ENCODE data around the gene TTBK2. TPM values are rescaled to one million over a fixed set of nuclear protein-coding genes. Genes with fewer than 3 reads are reported as not detected.
A peak's percentile ranks its signal among the peaks of the same experiment; 100 is the strongest.

The TTBK2 gene
- total RNA-seq, 1 donor: 15.2 TPM

GRCh38 chr15:42843699-42844098 lies 76.9 kb downstream of the TTBK2 start:
- H3K27ac ChIP-seq (ENCODE audit: low read depth, low read length): no peak overlapping the region
- H4K20me1 ChIP-seq (ENCODE audit: insufficient read depth, low read length): no peaks in the 10 kb centered on the region
- H3K27me3 ChIP-seq (ENCODE audit: insufficient read depth, low read length): no peaks in the 10 kb centered on the region
- DNase-seq (ENCODE audit: insufficient read length, low spot score, missing footprints): no peak
- H2AFZ ChIP-seq (ENCODE audit: low read length): no peak overlapping the region
- no peak overlapping the region for H3K4me3 ChIP-seq (ENCODE audit: insufficient read depth, low read length)
- H3K9me3 ChIP-seq (ENCODE audit: low read depth, low read length): no peaks in the 10 kb centered on the region
- no peak overlapping the region for H3K4me2 ChIP-seq (ENCODE audit: insufficient read depth, low read length)
- TF ChIP-seq CTCF (IDR thresholded peaks at IDR 0.05; ENCODE audit: extremely low read depth, low read depth, low read length): no peak
- no peaks in the 10 kb centered on the region for H3K36me3 ChIP-seq (ENCODE audit: insufficient read depth, low read length)
- no peaks in the 10 kb centered on the region for H3K79me2 ChIP-seq (ENCODE audit: insufficient read depth, low read length)
- H3K4me1 ChIP-seq (ENCODE audit: insufficient read depth, low read length): no peaks in the 10 kb centered on the region

GRCh38 chr15:42836251-42836650 lies 84.3 kb downstream of the TTBK2 start:
- Histone ChIP-seq H3K79me2 (ENCODE audit: insufficient read depth, low read length) (no peaks in the 10 kb centered on the region), H3K36me3 (ENCODE audit: insufficient read depth, low read length) (no peaks in the 10 kb centered on the region), H3K27ac (ENCODE audit: low read depth, low read length) (no peak overlapping the region), H3K27me3 (ENCODE audit: insufficient read depth, low read length) (no peaks in the 10 kb centered on the region), H4K20me1 (ENCODE audit: insufficient read depth, low read length) (no peaks in the 10 kb centered on the region), H2AFZ (ENCODE audit: low read length) (no peak overlapping the region), H3K4me1 (ENCODE audit: insufficient read depth, low read length) (peaks cover 5% of the 10 kb centered on the region), H3K4me3 (ENCODE audit: insufficient read depth, low read length) (no peak overlapping the region), H3K4me2 (ENCODE audit: insufficient read depth, low read length) (no peak overlapping the region), H3K9me3 (ENCODE audit: low read depth, low read length) (no peaks in the 10 kb centered on the region)
- no peak for TF ChIP-seq CTCF (IDR thresholded peaks at IDR 0.05; ENCODE audit: extremely low read depth, low read depth, low read length)
- no peak for DNase-seq (ENCODE audit: insufficient read length, low spot score, missing footprints)

- Histone ChIP-seq H4K20me1 (ENCODE audit: insufficient read depth, low read length) (no peaks in the 10 kb centered on the region), H3K4me2 (ENCODE audit: insufficient read depth, low read length) (no peak overlapping the region), H3K4me3 (ENCODE audit: insufficient read depth, low read length) (no peak overlapping the region), H2AFZ (ENCODE audit: low read length) (no peak overlapping the region), H3K79me2 (ENCODE audit: insufficient read depth, low read length) (no peaks in the 10 kb centered on the region), H3K36me3 (ENCODE audit: insufficient read depth, low read length) (no peaks in the 10 kb centered on the region), H3K4me1 (ENCODE audit: insufficient read depth, low read length) (peaks cover 5% of the 10 kb centered on the region), H3K27me3 (ENCODE audit: insufficient read depth, low read length) (no peaks in the 10 kb centered on the region), H3K27ac (ENCODE audit: low read depth, low read length) (peak overlapping the region; percentile 31), H3K9me3 (ENCODE audit: low read depth, low read length) (no peaks in the 10 kb centered on the region)
- TF ChIP-seq CTCF (IDR thresholded peaks at IDR 0.05; ENCODE audit: extremely low read depth, low read depth, low read length): no peak
- peak; percentile 84 for DNase-seq (ENCODE audit: insufficient read length, low spot score, missing footprints)
Observed at GRCh38 chr15:42832576-42832975, 88.0 kb downstream of the TTBK2 start.

- Histone ChIP-seq H3K4me2 (ENCODE audit: insufficient read depth, low read length) (no peak overlapping the region), H3K4me3 (ENCODE audit: insufficient read depth, low read length) (no peak overlapping the region), H2AFZ (ENCODE audit: low read length) (no peak overlapping the region), H3K9me3 (ENCODE audit: low read depth, low read length) (no peaks in the 10 kb centered on the region), H3K27ac (ENCODE audit: low read depth, low read length) (no peak overlapping the region), H3K27me3 (ENCODE audit: insufficient read depth, low read length) (no peaks in the 10 kb centered on the region), H3K79me2 (ENCODE audit: insufficient read depth, low read length) (no peaks in the 10 kb centered on the region), H3K4me1 (ENCODE audit: insufficient read depth, low read length) (no peaks in the 10 kb centered on the region), H4K20me1 (ENCODE audit: insufficient read depth, low read length) (no peaks in the 10 kb centered on the region), H3K36me3 (ENCODE audit: insufficient read depth, low read length) (no peaks in the 10 kb centered on the region)
- TF ChIP-seq CTCF (IDR thresholded peaks at IDR 0.05; ENCODE audit: extremely low read depth, low read depth, low read length): no peak
- no peak for DNase-seq (ENCODE audit: insufficient read length, low spot score, missing footprints)
Observed at GRCh38 chr15:42826251-42826890, 94.2 kb downstream of the TTBK2 start.

Data from osteoblast (primary cell).